Ovary (tissue), 3 donors: ENCODE measurements around the gene ITPR1.

Source experiments
- CTCF ChIP-seq, 3 donors: fragments of 450-650 bp in 2 of 3; fragments of 200-600 bp in 1 of 3; IDR thresholded peaks; one replicate each; pipeline versions ENCODE4 v1.5.1 to v1.8.0; 2016 to 2022; ENCODE audit warnings: antibody characterized with exemption in 3 of 3, mild to moderate bottlenecking in 1 of 3
- EP300 ChIP-seq: sonication (generic); formaldehyde crosslinking; IDR thresholded peaks from one replicate; pipeline ENCODE4 v1.6.1; 2017; ENCODE audit warnings: antibody characterized with exemption
- POLR2A ChIP-seq: fragments of 450-650 bp; IDR thresholded peaks from one replicate; pipeline ENCODE4 v1.6.1; 2017; ENCODE audit warnings: antibody characterized with exemption, mild to moderate bottlenecking, moderate library complexity
- donor health status: DM: no; HTN: no; CAD: no.

GRCh38 chr3:4772858-4773257, 279.7 kb downstream of the ITPR1 start:
- TF ChIP-seq CTCF (IDR thresholded peaks at IDR 0.05) (no peak), POLR2A (no peak), EP300 (no peak)
